Measurements from ENCODE around the gene AFDN. TPM values are rescaled to one million over a fixed set of nuclear protein-coding genes. Genes with fewer than 3 reads are reported as not detected.

The AFDN gene
- total RNA-seq, 2 donors from 2014 or later, result 213 to 232 TPM

- no peaks in the 10 kb centered on the region for H3K9me3 ChIP-seq
- intact Hi-C loops (cut with DNase I), result no loop called here
- H3K9ac ChIP-seq (ENCODE audit: low read depth in 2 of 2, low read length in 2 of 2), result no peak overlapping the region
- DNase-seq, result no peak
- H3K27ac ChIP-seq, result no peak overlapping the region
- no peaks in the 10 kb centered on the region for H3K27me3 ChIP-seq
- no peak for TF ChIP-seq CTCF (IDR thresholded peaks at IDR 0.05)
- H3K36me3 ChIP-seq, result no peaks in the 10 kb centered on the region
- no peaks in the 10 kb centered on the region for H3K4me1 ChIP-seq
- no peak overlapping the region for H3K4me3 ChIP-seq
Measured at GRCh38 chr6:167976708-167977107, 150.0 kb downstream of the AFDN start.

GRCh38 chr6:167977717-167978467, 151.2 kb downstream of the AFDN start:
- Histone ChIP-seq H3K9ac (ENCODE audit: low read depth in 2 of 2, low read length in 2 of 2) (no peak overlapping the region), H3K27ac (no peak overlapping the region), H3K4me3 (no peak overlapping the region), H3K9me3 (no peaks in the 10 kb centered on the region), H3K36me3 (no peaks in the 10 kb centered on the region), H3K27me3 (no peaks in the 10 kb centered on the region), H3K4me1 (no peaks in the 10 kb centered on the region)
- intact Hi-C loops (cut with DNase I), result no loop called here
- DNase-seq, result no peak
- no peak for TF ChIP-seq CTCF (IDR thresholded peaks at IDR 0.05)

- H3K27me3 ChIP-seq, result no peaks in the 10 kb centered on the region
Measured at GRCh38 chr6:167978607-167979006, 151.9 kb downstream of the AFDN start.

GRCh38 chr6:167979436-167980139, 152.9 kb downstream of the AFDN start:
- H3K4me1 ChIP-seq, result no peaks in the 10 kb centered on the region
- no peak overlapping the region for H3K9ac ChIP-seq (ENCODE audit: low read depth in 2 of 2, low read length in 2 of 2)
- intact Hi-C loops (cut with DNase I), result no loop called here
- H3K27me3 ChIP-seq, result no peaks in the 10 kb centered on the region
- no peak for TF ChIP-seq CTCF (IDR thresholded peaks at IDR 0.05)
- DNase-seq, result no peak
- no peak overlapping the region for H3K27ac ChIP-seq
- no peaks in the 10 kb centered on the region for H3K36me3 ChIP-seq
- H3K9me3 ChIP-seq, result no peaks in the 10 kb centered on the region
- no peak overlapping the region for H3K4me3 ChIP-seq

More at GRCh38 chr6:167978607-167979006, 151.9 kb downstream of the AFDN start:
- Histone ChIP-seq H3K36me3 (no peaks in the 10 kb centered on the region), H3K9me3 (no peaks in the 10 kb centered on the region), H3K9ac (ENCODE audit: low read depth in 2 of 2, low read length in 2 of 2) (no peak overlapping the region), H3K4me3 (no peak overlapping the region), H3K27ac (no peak overlapping the region), H3K4me1 (no peaks in the 10 kb centered on the region)
- no peak for DNase-seq
- no peak for TF ChIP-seq CTCF (IDR thresholded peaks at IDR 0.05)
- intact Hi-C loops (cut with DNase I), result no loop called here

GRCh38 chr6:167980911-167981580, 154.3 kb downstream of the AFDN start:
- DNase-seq, result no peak
- no peak overlapping the region for H3K27ac ChIP-seq
- H3K4me1 ChIP-seq, result no peaks in the 10 kb centered on the region
- no peak overlapping the region for H3K9ac ChIP-seq (ENCODE audit: low read depth in 2 of 2, low read length in 2 of 2)
- no peak for TF ChIP-seq CTCF (IDR thresholded peaks at IDR 0.05)
- no peaks in the 10 kb centered on the region for H3K9me3 ChIP-seq
- no peaks in the 10 kb centered on the region for H3K27me3 ChIP-seq
- intact Hi-C loops (cut with DNase I), result no loop called here
- no peaks in the 10 kb centered on the region for H3K36me3 ChIP-seq
- H3K4me3 ChIP-seq, result no peak overlapping the region
